ENCODE results near the gene CDH16. TPM values are rescaled to one million over a fixed set of nuclear protein-coding genes. Genes with fewer than 3 reads are reported as not detected.
A peak's percentile ranks its signal among the peaks of the same experiment; 100 is the strongest.

The CDH16 gene
- total RNA-seq, 6 donors from 2014 or later, result 0.40 to 1.8 (median 1.7) TPM; not detected in 3

DNA sequence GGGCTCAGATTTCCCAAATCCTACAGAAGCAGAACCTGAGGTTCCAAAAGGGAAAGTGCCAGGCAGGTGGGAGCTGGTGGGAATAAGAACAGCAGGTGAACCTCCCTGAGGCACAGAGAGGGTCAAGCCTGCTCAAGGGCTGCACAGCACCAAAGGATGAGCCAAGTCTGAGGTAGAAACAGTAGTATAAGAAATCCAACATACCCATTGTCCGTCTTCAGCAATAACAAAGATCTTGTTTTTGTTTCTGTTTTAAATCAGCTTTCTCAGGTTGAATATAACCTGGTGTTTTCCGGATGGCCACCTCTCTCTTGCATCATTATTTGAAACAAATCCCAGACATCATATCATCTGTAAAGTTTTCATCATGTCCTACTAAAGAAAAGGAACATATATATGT is 31.8 kb upstream of the CDH16 start:
- DNase-seq (no peak), ATAC-seq (ENCODE audit: low FRiP score in 2 of 2) (no peak)
- Histone ChIP-seq H3K27me3 (peaks cover 0 to 7% (median 0%) of the 10 kb centered on the region in 4 donors), H3K9me3 (no peaks in the 10 kb centered on the region), H3K4me3 (no peak overlapping the region), H3K4me1 (peaks cover 14 to 19% (median 17%) of the 10 kb centered on the region in 4 donors), H3K27ac (no peak overlapping the region), H3K36me3 (no peaks in the 10 kb centered on the region)
- no peak for TF ChIP-seq EP300 (IDR thresholded peaks at IDR 0.05)
- no peak for TF ChIP-seq POLR2A (IDR thresholded peaks at IDR 0.05)
- TF ChIP-seq, protein P1, sequence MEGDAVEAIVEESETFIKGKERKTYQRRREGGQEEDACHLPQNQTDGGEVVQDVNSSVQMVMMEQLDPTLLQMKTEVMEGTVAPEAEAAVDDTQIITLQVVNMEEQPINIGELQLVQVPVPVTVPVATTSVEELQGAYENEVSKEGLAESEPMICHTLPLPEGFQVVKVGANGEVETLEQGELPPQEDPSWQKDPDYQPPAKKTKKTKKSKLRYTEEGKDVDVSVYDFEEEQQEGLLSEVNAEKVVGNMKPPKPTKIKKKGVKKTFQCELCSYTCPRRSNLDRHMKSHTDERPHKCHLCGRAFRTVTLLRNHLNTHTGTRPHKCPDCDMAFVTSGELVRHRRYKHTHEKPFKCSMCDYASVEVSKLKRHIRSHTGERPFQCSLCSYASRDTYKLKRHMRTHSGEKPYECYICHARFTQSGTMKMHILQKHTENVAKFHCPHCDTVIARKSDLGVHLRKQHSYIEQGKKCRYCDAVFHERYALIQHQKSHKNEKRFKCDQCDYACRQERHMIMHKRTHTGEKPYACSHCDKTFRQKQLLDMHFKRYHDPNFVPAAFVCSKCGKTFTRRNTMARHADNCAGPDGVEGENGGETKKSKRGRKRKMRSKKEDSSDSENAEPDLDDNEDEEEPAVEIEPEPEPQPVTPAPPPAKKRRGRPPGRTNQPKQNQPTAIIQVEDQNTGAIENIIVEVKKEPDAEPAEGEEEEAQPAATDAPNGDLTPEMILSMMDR (IDR thresholded peaks at IDR 0.05), result no peak
- TF ChIP-seq POLR2AphosphoS5 (IDR thresholded peaks at IDR 0.05), result no peak
- WGBS, 2 donors, result 65 to 78% methylated on average over 2 of the region's 2 CpGs

DNA sequence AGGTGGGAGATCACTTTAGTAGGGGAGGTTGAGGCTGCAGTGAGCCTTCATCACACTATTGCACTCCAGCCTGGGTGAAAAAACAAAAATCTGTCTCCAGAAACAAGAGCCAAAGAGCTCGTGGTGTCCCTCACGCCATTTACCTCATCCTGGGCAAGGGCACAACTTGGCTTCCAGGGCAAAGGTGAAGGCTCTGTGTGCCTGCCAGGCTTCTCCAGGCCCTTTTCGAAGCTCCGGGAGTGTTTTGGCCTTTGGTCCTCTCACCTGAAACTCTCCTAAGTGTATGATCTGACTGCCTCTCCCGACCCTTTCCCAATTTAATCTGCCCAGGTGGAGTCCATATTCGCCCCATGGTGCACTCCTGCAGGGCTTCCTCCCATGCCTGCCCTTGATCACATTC is 30.8 kb upstream of the CDH16 start:
- ATAC-seq (ENCODE audit: low FRiP score in 2 of 2), result no peak

DNA sequence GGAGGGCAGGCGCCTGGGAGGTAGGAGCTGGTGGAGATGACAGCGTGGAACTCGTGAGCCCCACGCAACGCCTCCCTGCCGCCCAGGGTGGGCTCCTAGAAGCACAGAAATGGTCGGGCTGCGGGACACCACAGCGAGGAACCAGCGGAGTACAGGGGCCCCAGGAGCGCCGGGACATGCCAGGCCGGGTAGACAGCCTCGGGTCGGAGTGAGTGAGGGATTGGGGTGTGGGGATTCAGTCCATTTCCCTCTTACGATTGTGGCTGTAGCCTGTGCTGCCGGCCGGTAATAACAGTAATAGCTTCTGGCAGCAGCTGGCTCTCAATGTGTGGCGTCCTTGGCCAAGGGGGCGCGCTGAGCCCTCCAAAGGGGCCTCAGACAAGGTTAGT is 30.1 kb upstream of the CDH16 start:
- Histone ChIP-seq H3K27ac (no peak overlapping the region), H3K27me3 (peaks cover 0 to 7% (median 0%) of the 10 kb centered on the region in 4 donors), H3K4me3 (peak overlapping the region in 3 of 4 donors; percentile 47 to 60 (median 56)), H3K36me3 (peaks cover 0 to 3% (median under 1%) of the 10 kb centered on the region in 4 donors), H3K9me3 (no peaks in the 10 kb centered on the region), H3K4me1 (peaks cover 14 to 19% (median 17%) of the 10 kb centered on the region in 4 donors)
- DNase-seq (peak in 1 of 2 donors; percentile 59), ATAC-seq (ENCODE audit: low FRiP score in 2 of 2) (no peak)
- 25% methylated on average over 21 of the region's 21 CpGs; no CpG with 5 or more reads in 1 of the 2 donors for WGBS, 2 donors
- TF ChIP-seq POLR2A (IDR thresholded peaks at IDR 0.05), result no peak
- TF ChIP-seq EP300 (IDR thresholded peaks at IDR 0.05), result no peak
- no peak for TF ChIP-seq POLR2AphosphoS5 (IDR thresholded peaks at IDR 0.05)
- TF ChIP-seq, protein P1 (IDR thresholded peaks at IDR 0.05), result no peak

More for the DNA sequence above, 30.8 kb upstream of the CDH16 start:
- Histone ChIP-seq H3K36me3 (no peaks in the 10 kb centered on the region), H3K27me3 (peaks cover 0 to 7% (median 0%) of the 10 kb centered on the region in 4 donors), H3K27ac (no peak overlapping the region), H3K4me3 (no peak overlapping the region), H3K4me1 (peaks cover 14 to 19% (median 17%) of the 10 kb centered on the region in 4 donors), H3K9me3 (no peaks in the 10 kb centered on the region)
- no peak for DNase-seq
- TF ChIP-seq POLR2A (IDR thresholded peaks at IDR 0.05), result no peak
- TF ChIP-seq POLR2AphosphoS5 (IDR thresholded peaks at IDR 0.05), result no peak
- TF ChIP-seq, protein P1 (IDR thresholded peaks at IDR 0.05), result no peak
- TF ChIP-seq EP300 (IDR thresholded peaks at IDR 0.05), result no peak
- 81 to 84% methylated on average over 6 of the region's 6 CpGs for WGBS, 2 donors

DNA sequence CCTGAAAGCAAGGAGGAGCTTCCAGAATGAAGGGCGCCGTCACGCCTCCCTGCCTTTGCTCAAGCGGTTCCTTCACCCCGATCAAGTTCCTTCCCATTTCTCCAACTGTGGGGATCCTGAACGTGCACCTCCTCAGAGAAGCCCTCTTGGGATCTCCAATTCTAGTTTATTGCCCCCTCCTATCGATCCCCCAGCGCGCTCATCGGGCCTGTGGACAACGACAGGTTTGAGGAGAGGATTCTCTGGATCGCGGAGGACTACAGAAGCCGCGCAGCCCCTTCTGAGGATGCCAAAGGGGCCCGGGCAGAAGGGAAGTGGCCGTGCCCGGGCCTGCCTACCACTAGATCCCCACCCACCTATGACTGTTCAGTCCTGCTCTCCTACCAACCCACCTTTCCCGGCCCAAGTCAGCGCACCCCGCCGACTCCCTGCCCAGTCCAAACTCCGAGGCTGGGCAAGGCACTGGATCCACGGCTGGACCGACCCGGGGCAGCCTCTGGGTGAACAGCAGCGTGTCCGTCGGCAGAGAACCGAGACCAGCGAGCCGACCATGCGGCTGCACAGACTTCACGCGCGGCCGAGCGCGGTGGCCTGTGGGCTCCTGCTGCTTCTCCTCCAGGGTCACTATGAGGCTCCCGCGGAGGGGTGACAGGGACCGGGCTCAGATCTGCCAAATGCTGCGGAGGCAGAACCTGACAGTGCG is 29.6 kb upstream of the CDH16 start:
- Histone ChIP-seq H3K36me3 (peaks cover 0 to 9% (median 6%) of the 10 kb centered on the region in 4 donors), H3K27ac (no peak overlapping the region), H3K4me1 (peaks cover 14 to 19% (median 17%) of the 10 kb centered on the region in 4 donors), H3K27me3 (peaks cover 0 to 7% (median 0%) of the 10 kb centered on the region in 4 donors), H3K4me3 (peak overlapping the region; percentile 10 to 60 (median 52)), H3K9me3 (no peaks in the 10 kb centered on the region)
- ATAC-seq (ENCODE audit: low FRiP score in 2 of 2) (peak; percentile 56), DNase-seq (peak in 1 of 2 donors; percentile 88)
- TF ChIP-seq POLR2A (IDR thresholded peaks at IDR 0.05) (no peak), EP300 (IDR thresholded peaks at IDR 0.05) (no peak)
- WGBS, 2 donors, result 0 to 7% methylated on average over 11 to 43 of the region's 44 CpGs

DNA sequence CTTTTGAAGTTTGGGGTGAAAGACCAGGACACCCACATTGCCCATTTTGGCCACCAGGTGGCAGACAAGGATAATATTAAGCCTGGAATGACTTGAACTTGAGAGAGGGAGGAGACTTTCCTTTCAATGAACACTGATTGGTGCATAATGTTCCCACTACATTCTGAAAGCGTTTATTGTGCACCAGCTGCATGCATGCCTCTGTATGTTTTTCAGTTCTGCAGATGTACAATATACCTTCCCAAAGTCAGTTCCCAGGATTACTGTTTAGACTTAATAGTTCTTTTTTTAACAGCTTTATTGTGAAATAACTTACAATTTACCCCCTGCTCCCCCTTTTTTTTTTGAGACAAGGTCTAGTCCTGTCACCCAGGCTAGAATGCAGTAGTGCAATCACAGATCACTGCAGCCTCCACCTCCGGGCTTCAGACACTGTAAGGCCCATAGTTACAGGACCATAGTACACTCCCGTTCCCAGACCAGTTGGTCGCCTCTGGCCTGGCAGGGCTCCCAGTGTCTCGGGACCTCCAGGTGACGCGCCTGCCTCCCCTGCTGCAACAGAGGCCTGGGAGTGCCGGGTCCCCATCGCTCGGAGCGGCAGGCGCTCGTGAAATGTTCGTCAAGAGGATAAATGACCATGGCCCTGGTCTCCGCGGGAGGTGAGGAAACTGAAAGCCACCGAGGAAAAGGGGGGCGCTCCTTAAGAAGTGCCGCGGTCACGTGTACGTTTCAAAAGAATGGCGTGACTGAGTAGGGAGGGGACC is 28.8 kb upstream of the CDH16 start:
- Histone ChIP-seq H3K4me1 (peaks cover 14 to 19% (median 17%) of the 10 kb centered on the region in 4 donors), H3K36me3 (peaks cover 2 to 17% (median 14%) of the 10 kb centered on the region in 4 donors), H3K27ac (no peak overlapping the region), H3K27me3 (peaks cover 0 to 7% (median 0%) of the 10 kb centered on the region in 4 donors), H3K9me3 (no peaks in the 10 kb centered on the region), H3K4me3 (peak overlapping the region; percentile 28 to 60 (median 52))
- DNase-seq (peak; percentile 81), ATAC-seq (ENCODE audit: low FRiP score in 2 of 2) (peak; percentile 90 to 93)
- 0 to 7% methylated on average over 17 to 22 of the region's 23 CpGs for WGBS, 2 donors
- TF ChIP-seq POLR2A (IDR thresholded peaks at IDR 0.05) (peak in 1 of 4 donors; percentile 5), POLR2AphosphoS5 (IDR thresholded peaks at IDR 0.05) (no peak), EP300 (IDR thresholded peaks at IDR 0.05) (no peak)
- TF ChIP-seq, protein P1 (IDR thresholded peaks at IDR 0.05), result peak; percentile 86 to 93 (median 88)
